ENCODE data around the gene FAM9C. TPM values are rescaled to one million over a fixed set of nuclear protein-coding genes. Genes with fewer than 3 reads are reported as not detected.
"Not testable (repeated sequence)": the region's sequence is repeated elsewhere in the genome, so short reads cannot be mapped to it uniquely, and the experiment has no call there.

The FAM9C gene
- polyA plus RNA-seq, 4 donors, result 0.06 TPM; not detected in 3

DNA sequence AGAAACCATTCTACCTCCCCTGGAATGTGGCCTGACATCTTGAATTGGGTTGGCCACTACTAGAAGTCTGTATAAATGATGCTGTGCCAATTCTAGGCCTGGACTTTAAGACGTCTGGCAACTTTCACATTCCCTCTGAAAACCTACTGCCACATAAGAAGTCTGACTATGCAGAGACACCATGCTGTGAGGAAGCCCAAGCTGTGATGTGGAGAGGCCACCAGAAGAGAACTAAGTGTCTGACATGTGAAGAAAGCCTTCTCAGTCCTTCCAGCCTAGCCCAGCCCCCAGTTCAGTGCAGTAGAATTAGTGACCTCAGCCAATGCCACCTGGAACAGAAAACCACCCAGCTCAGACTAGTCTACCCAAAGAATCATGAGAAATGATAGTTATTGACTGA, 24.2 kb upstream of the FAM9C start:
- DNase-seq, result no peak
- Histone ChIP-seq H3K27ac (ENCODE audit: low read depth in 1 of 3, low read length in 2 of 3) (no peak overlapping the region), H3K4me3 (ENCODE audit: low read depth in 1 of 3, low read length in 3 of 3) (no peak overlapping the region), H3K27me3 (ENCODE audit: control insufficient read depth in 3 of 3, insufficient read depth in 3 of 3, low read length in 3 of 3) (no peaks in the 10 kb centered on the region), H3K9me3 (ENCODE audit: control insufficient read depth in 2 of 2, insufficient read depth in 1 of 2, low read depth in 1 of 2, low read length in 1 of 2) (peaks cover 1 to 14% of the 10 kb centered on the region in 2 donors), H3K36me3 (ENCODE audit: control insufficient read depth in 3 of 3, insufficient read depth in 2 of 3, low read depth in 1 of 3, low read length in 3 of 3) (no peaks in the 10 kb centered on the region), H3K4me1 (ENCODE audit: control insufficient read depth in 3 of 3, insufficient read depth in 2 of 3, low read depth in 1 of 3, low read length in 2 of 3) (no peaks in the 10 kb centered on the region)
- WGBS, 3 donors, result 46 to 88% (median 80%) methylated on average over 1 of the region's 1 CpG
- FAIRE-seq, result no peak

DNA sequence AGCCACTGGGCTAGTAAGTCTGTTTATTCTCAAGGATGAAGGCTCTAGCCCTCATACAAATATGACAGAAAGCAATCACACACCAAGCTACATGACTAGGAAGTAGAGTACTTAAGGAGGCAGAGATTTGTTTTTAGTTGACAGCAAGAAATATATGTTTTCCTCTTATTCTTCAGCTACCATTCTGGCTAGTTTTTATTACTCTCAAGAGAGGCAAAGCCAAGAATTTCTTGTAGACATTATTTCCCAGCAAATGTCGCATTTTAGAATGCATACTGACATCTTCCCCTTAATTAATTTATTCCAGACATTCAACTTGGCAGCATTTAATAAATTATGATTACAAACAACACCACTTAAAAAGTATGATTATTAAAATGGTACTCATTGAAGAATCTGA, 23.4 kb upstream of the FAM9C start:
- WGBS, 3 donors, result 72 to 94% (median 77%) methylated on average over 1 of the region's 1 CpG
- DNase-seq, result no peak
- Histone ChIP-seq H3K36me3 (ENCODE audit: control insufficient read depth in 3 of 3, insufficient read depth in 2 of 3, low read depth in 1 of 3, low read length in 3 of 3) (no peaks in the 10 kb centered on the region), H3K27ac (ENCODE audit: low read depth in 1 of 3, low read length in 2 of 3) (no peak overlapping the region), H3K9me3 (ENCODE audit: control insufficient read depth in 2 of 2, insufficient read depth in 1 of 2, low read depth in 1 of 2, low read length in 1 of 2) (peaks cover 1 to 14% of the 10 kb centered on the region in 2 donors), H3K27me3 (ENCODE audit: control insufficient read depth in 3 of 3, insufficient read depth in 3 of 3, low read length in 3 of 3) (no peaks in the 10 kb centered on the region), H3K4me1 (ENCODE audit: control insufficient read depth in 3 of 3, insufficient read depth in 2 of 3, low read depth in 1 of 3, low read length in 2 of 3) (no peaks in the 10 kb centered on the region), H3K4me3 (ENCODE audit: low read depth in 1 of 3, low read length in 3 of 3) (no peak overlapping the region)
- FAIRE-seq, result no peak

DNA sequence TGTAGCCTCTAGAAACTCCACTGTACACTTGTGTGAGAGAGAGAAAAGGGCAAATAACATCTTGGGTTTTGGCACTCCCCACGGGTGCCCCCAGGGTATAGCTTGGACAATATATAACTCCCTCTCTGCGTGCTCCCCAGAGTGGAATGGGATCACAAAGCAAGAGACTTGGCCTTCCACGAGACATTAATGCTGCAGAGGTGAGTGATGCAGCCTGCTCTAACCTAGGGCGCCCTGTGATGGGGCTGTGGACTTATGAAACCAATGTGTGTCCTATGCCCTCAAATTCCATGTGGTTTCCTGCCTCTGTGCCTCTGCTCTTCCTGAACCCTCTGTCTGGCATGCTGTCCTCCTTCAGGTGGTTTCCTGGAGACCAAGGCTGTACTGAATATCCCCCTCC, 22.0 kb upstream of the FAM9C start:
- Histone ChIP-seq H3K4me1 (ENCODE audit: control insufficient read depth in 3 of 3, insufficient read depth in 2 of 3, low read depth in 1 of 3, low read length in 2 of 3) (no peaks in the 10 kb centered on the region), H3K9me3 (ENCODE audit: control insufficient read depth in 2 of 2, insufficient read depth in 1 of 2, low read depth in 1 of 2, low read length in 1 of 2) (peaks cover 1 to 24% of the 10 kb centered on the region in 2 donors), H3K36me3 (ENCODE audit: control insufficient read depth in 3 of 3, insufficient read depth in 2 of 3, low read depth in 1 of 3, low read length in 3 of 3) (no peaks in the 10 kb centered on the region), H3K27me3 (ENCODE audit: control insufficient read depth in 3 of 3, insufficient read depth in 3 of 3, low read length in 3 of 3) (no peaks in the 10 kb centered on the region), H3K4me3 (ENCODE audit: low read depth in 1 of 3, low read length in 3 of 3) (no peak overlapping the region), H3K27ac (ENCODE audit: low read depth in 1 of 3, low read length in 2 of 3) (no peak overlapping the region)
- FAIRE-seq (no peak), DNase-seq (no peak)
- WGBS, 3 donors, result 77 to 95% (median 91%) methylated on average over 4 of the region's 4 CpGs

DNA sequence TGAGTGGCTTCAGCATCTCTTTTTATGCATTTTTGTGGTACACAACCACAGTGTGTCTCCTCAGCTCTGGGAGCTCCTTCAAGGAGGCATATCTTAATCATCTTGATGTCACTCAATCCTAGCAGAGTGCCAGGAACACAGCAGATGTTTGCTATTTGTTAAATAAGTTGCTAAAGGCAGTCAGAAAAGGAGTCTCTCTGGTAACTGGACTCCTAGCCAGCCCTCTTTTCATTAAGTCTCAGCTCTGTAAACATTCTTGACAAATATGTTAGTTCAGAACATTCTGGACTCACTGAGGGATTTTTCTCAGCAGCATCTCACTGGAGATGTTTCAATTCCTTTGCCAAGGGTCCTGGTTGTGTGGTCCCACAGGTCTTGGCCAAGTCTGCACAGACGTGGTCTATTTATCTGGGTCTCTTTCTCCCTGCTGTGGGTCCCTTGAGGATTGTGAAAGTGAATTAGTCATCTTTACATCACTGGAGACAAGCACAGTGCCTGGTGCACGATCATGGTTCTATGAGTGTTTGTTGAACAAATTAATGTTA, 20.3 kb upstream of the FAM9C start:
- Histone ChIP-seq H3K27ac (ENCODE audit: low read depth in 1 of 3, low read length in 2 of 3) (peak overlapping the region in 1 of 3 donors; percentile 49), H3K36me3 (ENCODE audit: control insufficient read depth in 3 of 3, insufficient read depth in 2 of 3, low read depth in 1 of 3, low read length in 3 of 3) (no peaks in the 10 kb centered on the region), H3K4me1 (ENCODE audit: control insufficient read depth in 3 of 3, insufficient read depth in 2 of 3, low read depth in 1 of 3, low read length in 2 of 3) (peaks cover 0 to 6% (median 0%) of the 10 kb centered on the region in 3 donors), H3K4me3 (ENCODE audit: low read depth in 1 of 3, low read length in 3 of 3) (no peak overlapping the region), H3K9me3 (ENCODE audit: control insufficient read depth in 2 of 2, insufficient read depth in 1 of 2, low read depth in 1 of 2, low read length in 1 of 2) (peaks cover 1 to 21% of the 10 kb centered on the region in 2 donors), H3K27me3 (ENCODE audit: control insufficient read depth in 3 of 3, insufficient read depth in 3 of 3, low read length in 3 of 3) (no peaks in the 10 kb centered on the region)
- FAIRE-seq (no peak), DNase-seq (no peak)
- 44 to 72% (median 58%) methylated on average over 2 of the region's 2 CpGs for WGBS, 3 donors

DNA sequence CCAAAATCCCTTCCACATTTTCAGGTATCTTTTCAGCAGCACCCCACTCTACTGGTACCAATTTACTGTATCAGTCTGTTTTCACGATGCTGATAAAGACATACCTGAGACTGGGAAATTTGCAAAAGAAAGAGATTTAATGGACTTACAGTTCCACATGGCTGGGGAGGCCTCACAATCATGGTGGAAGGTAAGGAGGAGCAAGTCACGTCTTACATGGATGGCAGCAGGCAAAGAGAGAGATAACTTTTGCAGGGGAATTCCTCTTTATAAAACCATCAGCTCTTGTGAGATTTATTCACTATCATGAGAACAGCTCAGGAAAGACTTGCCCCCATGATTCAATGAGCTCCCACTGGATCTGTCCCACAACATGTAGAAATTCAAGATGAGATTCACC, 18.7 kb upstream of the FAM9C start:
- H3K27ac ChIP-seq (ENCODE audit: low read depth in 1 of 3, low read length in 2 of 3); H3K4me3 ChIP-seq (ENCODE audit: low read depth in 1 of 3, low read length in 3 of 3); FAIRE-seq; H3K27me3 ChIP-seq (ENCODE audit: control insufficient read depth in 3 of 3, insufficient read depth in 3 of 3, low read length in 3 of 3); H3K36me3 ChIP-seq (ENCODE audit: control insufficient read depth in 3 of 3, insufficient read depth in 2 of 3, low read depth in 1 of 3, low read length in 3 of 3); DNase-seq: not testable (repeated sequence)
- 93 to 99% (median 96%) methylated on average over 2 of the region's 2 CpGs for WGBS, 3 donors
- peaks cover 0 to 12% of the 10 kb centered on the region in 2 donors for H3K9me3 ChIP-seq (ENCODE audit: control insufficient read depth in 2 of 2, insufficient read depth in 1 of 2, low read depth in 1 of 2, low read length in 1 of 2)
- H3K4me1 ChIP-seq (ENCODE audit: control insufficient read depth in 3 of 3, insufficient read depth in 2 of 3, low read depth in 1 of 3, low read length in 2 of 3), result peaks cover 0 to 12% (median 0%) of the 10 kb centered on the region in 3 donors

DNA sequence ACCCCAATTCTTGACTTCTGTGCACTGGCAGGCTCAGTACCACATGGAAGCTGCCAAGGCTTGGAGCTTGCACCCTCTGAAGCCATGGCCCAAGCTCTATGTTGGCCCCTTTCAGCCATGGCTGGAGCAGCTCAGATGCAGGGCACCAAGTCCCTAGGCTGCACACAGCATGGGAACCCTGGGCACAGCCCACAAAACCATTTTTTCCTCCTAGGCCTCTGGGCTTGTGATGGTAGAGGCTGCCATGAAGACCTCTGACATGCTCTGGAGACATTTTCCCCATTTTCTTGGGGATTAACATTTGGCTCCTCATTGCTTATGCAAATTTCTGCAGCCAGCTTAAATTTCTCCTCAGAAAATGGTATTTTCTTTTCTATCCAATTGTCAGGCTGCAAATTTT, 17.9 kb upstream of the FAM9C start:
- H3K4me3 ChIP-seq (ENCODE audit: low read depth in 1 of 3, low read length in 3 of 3); H3K27me3 ChIP-seq (ENCODE audit: control insufficient read depth in 3 of 3, insufficient read depth in 3 of 3, low read length in 3 of 3); H3K27ac ChIP-seq (ENCODE audit: low read depth in 1 of 3, low read length in 2 of 3); DNase-seq; FAIRE-seq; H3K36me3 ChIP-seq (ENCODE audit: control insufficient read depth in 3 of 3, insufficient read depth in 2 of 3, low read depth in 1 of 3, low read length in 3 of 3): not testable (repeated sequence)
- H3K4me1 ChIP-seq (ENCODE audit: control insufficient read depth in 3 of 3, insufficient read depth in 2 of 3, low read depth in 1 of 3, low read length in 2 of 3), result peaks cover 0 to 12% (median 0%) of the 10 kb centered on the region in 3 donors
- H3K9me3 ChIP-seq (ENCODE audit: control insufficient read depth in 2 of 2, insufficient read depth in 1 of 2, low read depth in 1 of 2, low read length in 1 of 2), result peaks cover 0 to 12% of the 10 kb centered on the region in 2 donors

DNA sequence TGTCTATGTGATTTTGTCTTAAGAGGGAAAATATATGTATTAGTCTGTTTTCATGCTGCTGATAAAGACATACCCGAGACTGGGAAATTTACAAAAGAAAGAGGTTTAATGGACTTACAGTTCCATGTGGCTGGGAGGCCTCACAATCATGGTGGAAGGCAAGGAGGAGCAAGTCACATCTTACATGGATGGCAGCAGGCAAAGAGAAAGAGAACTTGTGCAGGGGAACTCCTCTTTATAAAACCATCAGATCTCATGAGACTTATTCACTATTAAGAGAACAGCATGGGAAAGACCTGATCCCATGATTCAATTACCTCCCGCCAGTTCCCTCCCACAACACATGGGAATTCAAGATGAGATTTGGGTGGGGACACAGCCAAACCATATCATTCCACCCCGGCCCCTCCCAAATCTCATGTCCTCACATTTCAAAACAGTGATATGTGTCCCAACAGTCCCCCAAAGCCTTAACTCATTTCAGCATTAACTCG, 16.8 kb upstream of the FAM9C start:
- Histone ChIP-seq H3K9me3 (ENCODE audit: control insufficient read depth in 2 of 2, insufficient read depth in 1 of 2, low read depth in 1 of 2, low read length in 1 of 2) (peaks cover 0 to 12% of the 10 kb centered on the region in 2 donors), H3K4me1 (ENCODE audit: control insufficient read depth in 3 of 3, insufficient read depth in 2 of 3, low read depth in 1 of 3, low read length in 2 of 3) (peaks cover 0 to 12% (median 0%) of the 10 kb centered on the region in 3 donors)
- H3K4me3 ChIP-seq (ENCODE audit: low read depth in 1 of 3, low read length in 3 of 3); H3K27ac ChIP-seq (ENCODE audit: low read depth in 1 of 3, low read length in 2 of 3); H3K27me3 ChIP-seq (ENCODE audit: control insufficient read depth in 3 of 3, insufficient read depth in 3 of 3, low read length in 3 of 3); H3K36me3 ChIP-seq (ENCODE audit: control insufficient read depth in 3 of 3, insufficient read depth in 2 of 3, low read depth in 1 of 3, low read length in 3 of 3); FAIRE-seq; DNase-seq: not testable (repeated sequence)
- 83 to 91% (median 88%) methylated on average over 4 of the region's 4 CpGs for WGBS, 3 donors

DNA sequence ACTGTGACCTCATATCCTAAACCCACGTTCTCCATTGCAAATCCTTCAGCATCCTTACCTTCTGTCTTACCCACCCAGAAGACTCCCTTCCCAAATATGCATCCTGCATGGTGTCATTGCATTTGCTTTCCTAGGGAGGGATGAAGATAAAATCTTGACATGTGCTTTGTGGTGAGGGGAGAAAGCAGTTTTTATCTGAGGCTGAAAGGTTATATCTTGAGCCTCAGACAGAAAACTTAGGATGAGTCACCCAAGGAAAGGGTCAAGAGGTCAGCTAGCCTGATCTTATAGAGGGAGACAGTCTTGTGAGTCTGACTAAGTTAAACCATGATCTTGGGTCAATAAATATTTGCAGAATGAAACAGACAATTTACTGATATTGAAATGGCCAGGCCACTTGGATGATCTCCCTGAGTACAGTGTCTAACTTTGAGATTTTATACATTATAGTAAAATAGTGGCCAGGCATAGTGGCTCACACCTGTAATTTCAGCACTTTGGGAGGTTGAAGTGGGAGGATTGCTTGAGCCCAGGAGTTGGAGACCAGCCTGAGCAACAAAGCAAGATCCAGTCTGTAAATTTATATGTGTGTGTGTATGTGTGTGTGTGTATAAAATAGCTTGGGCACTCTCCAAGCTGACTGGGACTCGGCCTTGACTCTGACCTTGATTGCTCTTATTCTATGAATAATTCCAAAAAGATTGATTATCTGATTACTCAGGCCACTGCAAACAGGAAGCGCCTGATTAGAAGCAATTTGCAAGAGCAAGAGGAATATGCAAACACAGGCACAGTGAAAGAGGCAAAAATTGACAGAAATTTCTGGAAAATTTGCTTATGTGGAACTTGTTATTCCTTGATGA, 15.4 kb upstream of the FAM9C start:
- DNase-seq (peak; percentile 55 to 66), FAIRE-seq (no peak)
- Histone ChIP-seq H3K27ac (ENCODE audit: low read depth in 1 of 3, low read length in 2 of 3) (peak overlapping the region in 2 of 3 donors; percentile 10 to 42), H3K27me3 (ENCODE audit: control insufficient read depth in 3 of 3, insufficient read depth in 3 of 3, low read length in 3 of 3) (no peaks in the 10 kb centered on the region), H3K9me3 (ENCODE audit: control insufficient read depth in 2 of 2, insufficient read depth in 1 of 2, low read depth in 1 of 2, low read length in 1 of 2) (peaks cover 0 to 12% of the 10 kb centered on the region in 2 donors), H3K4me1 (ENCODE audit: control insufficient read depth in 3 of 3, insufficient read depth in 2 of 3, low read depth in 1 of 3, low read length in 2 of 3) (peaks cover 0 to 12% (median 0%) of the 10 kb centered on the region in 3 donors), H3K4me3 (ENCODE audit: low read depth in 1 of 3, low read length in 3 of 3) (no peak overlapping the region), H3K36me3 (ENCODE audit: control insufficient read depth in 3 of 3, insufficient read depth in 2 of 3, low read depth in 1 of 3, low read length in 3 of 3) (no peaks in the 10 kb centered on the region)
- WGBS, 3 donors, result 60 to 76% (median 67%) methylated on average over 3 of the region's 3 CpGs
